ENCODE data around the gene BEND2. TPM values are rescaled to one million over a fixed set of nuclear protein-coding genes. Genes with fewer than 3 reads are reported as not detected.
"Not testable (repeated sequence)": the region's sequence is repeated elsewhere in the genome, so short reads cannot be mapped to it uniquely, and the experiment has no call there.

The BEND2 gene
- total RNA-seq: 1 to 10 TPM in 1 of 2 donors, not detected in 1; 3.9 TPM

DNA sequence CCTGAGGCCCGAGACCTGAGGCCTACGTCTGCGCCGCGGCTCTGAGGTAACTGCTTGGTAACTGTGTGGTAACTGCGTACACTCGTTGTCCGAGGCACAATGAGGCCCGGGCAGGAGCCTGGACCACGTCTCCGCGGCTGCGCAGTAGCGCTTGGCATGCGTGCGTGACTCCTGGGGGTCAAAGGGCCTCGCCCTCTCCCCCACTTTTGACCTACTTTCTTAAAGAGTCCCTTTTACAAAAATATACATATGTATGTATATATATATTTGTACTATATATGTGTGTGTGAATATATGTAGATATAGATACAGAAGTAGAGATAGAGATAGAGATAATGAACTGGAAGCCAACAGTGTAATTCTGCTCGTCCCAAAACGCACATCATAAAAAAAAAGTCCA lies at the start of gene BEND2:
BEND2 (minus strand) TSS at position 101 of the 400 bp plus-strand sequence. CDS start 136 bp downstream, outside the sequence.
- no peaks in the 10 kb centered on the region for H3K9me3 ChIP-seq
- no peak for DNase-seq (ENCODE audit: low spot score)
- no peaks in the 10 kb centered on the region for H3K36me3 ChIP-seq
- no peak within 1 kb of the TSS for H3K27ac ChIP-seq
- WGBS: 90% methylated on average over 10 of the region's 19 CpGs
- H3K27me3 ChIP-seq (replicated peaks; ENCODE audit: insufficient read depth): no peaks in the 10 kb centered on the region
- no peaks in the 10 kb centered on the region for H3K4me1 ChIP-seq (replicated peaks)
- intact Hi-C loops (cut with DNase I): no loop called here
- no peak within 1 kb of the TSS for H3K4me3 ChIP-seq
- TF ChIP-seq, protein P1, sequence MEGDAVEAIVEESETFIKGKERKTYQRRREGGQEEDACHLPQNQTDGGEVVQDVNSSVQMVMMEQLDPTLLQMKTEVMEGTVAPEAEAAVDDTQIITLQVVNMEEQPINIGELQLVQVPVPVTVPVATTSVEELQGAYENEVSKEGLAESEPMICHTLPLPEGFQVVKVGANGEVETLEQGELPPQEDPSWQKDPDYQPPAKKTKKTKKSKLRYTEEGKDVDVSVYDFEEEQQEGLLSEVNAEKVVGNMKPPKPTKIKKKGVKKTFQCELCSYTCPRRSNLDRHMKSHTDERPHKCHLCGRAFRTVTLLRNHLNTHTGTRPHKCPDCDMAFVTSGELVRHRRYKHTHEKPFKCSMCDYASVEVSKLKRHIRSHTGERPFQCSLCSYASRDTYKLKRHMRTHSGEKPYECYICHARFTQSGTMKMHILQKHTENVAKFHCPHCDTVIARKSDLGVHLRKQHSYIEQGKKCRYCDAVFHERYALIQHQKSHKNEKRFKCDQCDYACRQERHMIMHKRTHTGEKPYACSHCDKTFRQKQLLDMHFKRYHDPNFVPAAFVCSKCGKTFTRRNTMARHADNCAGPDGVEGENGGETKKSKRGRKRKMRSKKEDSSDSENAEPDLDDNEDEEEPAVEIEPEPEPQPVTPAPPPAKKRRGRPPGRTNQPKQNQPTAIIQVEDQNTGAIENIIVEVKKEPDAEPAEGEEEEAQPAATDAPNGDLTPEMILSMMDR (IDR thresholded peaks at IDR 0.05): no peak

DNA sequence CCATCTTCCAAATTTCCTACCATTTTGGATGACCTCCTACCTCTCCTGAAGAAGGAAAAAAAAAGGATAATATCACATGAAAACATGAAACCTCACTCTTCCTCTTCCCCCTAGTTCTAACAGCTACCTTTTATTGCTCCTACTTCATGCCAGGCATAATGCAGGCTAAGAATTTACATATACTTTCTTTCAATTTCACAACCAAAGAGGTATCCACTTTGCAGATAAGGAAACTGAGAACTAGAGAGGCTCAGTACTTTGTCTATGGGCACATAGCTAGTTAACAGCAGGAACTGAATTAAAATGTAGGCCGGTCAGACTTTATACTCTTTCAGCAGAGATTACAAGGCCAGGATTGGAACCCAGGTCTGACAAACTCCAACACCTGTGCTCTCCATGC lies 34.4 kb upstream of the BEND2 start:
- intact Hi-C loops (cut with DNase I): no loop called here
- 80% methylated on average over 1 of the region's 1 CpG for WGBS
- TF ChIP-seq, protein P1 (IDR thresholded peaks at IDR 0.05): no peak
- no peak for TF ChIP-seq POLR2AphosphoS5 (IDR thresholded peaks at IDR 0.05)
- no peak for TF ChIP-seq POLR2A (IDR thresholded peaks at IDR 0.05)

DNA sequence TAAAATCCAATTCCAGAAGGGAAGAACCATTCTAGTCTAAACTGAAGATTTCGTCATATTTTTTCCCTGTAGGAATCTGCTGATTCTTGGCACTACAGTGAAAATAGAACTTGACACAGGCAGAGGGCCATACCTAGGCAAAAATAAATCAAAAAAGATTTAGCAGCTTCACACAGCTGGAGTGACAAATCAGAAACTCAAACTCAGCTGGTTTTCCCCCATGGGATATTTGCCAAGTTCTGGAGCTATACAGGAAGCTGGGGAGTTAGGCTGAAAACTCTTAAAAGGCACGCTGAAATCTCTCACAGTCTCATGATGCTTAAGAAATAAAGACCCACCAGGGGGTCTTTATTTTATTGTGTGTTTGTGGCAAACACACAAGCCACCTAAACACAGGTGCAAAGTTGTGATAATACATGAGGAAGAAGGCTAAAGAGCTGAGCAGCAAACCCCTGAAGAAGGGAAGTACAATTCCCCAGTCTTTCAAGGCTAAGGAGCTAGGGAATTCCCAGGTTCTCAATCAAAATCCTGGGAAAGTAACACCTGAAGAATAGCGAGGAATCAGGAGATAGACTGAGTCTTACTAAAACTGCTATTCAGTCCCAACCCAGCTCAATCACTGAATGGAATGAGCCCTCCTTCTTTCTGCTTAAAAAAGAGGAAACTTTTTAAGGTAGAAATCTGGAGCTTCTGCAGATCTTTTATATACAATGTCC lies 32.1 kb upstream of the BEND2 start:
- DNase-seq (ENCODE audit: low spot score): no peak
- Histone ChIP-seq H3K36me3 (no peaks in the 10 kb centered on the region), H3K4me1 (replicated peaks) (no peaks in the 10 kb centered on the region), H3K27ac (no peak overlapping the region), H3K4me3 (no peak overlapping the region), H3K27me3 (replicated peaks; ENCODE audit: insufficient read depth) (no peaks in the 10 kb centered on the region), H3K9me3 (no peaks in the 10 kb centered on the region)
- intact Hi-C loops (cut with DNase I): no loop called here
- TF ChIP-seq POLR2A (IDR thresholded peaks at IDR 0.05) (no peak), POLR2AphosphoS5 (IDR thresholded peaks at IDR 0.05) (no peak)
- TF ChIP-seq, protein P1 (IDR thresholded peaks at IDR 0.05): no peak
- 45% methylated on average over 3 of the region's 3 CpGs for WGBS

More for the DNA sequence above, 34.4 kb upstream of the BEND2 start:
- Histone ChIP-seq H3K36me3 (no peaks in the 10 kb centered on the region), H3K4me1 (replicated peaks) (no peaks in the 10 kb centered on the region), H3K27ac (no peak overlapping the region), H3K9me3 (no peaks in the 10 kb centered on the region), H3K4me3 (no peak overlapping the region), H3K27me3 (replicated peaks; ENCODE audit: insufficient read depth) (no peaks in the 10 kb centered on the region)
- no peak for DNase-seq (ENCODE audit: low spot score)

GRCh38 chrX:18229646-18230045 lies 9.0 kb upstream of the BEND2 start:
- WGBS: 79% methylated on average over 8 of the region's 21 CpGs

DNA sequence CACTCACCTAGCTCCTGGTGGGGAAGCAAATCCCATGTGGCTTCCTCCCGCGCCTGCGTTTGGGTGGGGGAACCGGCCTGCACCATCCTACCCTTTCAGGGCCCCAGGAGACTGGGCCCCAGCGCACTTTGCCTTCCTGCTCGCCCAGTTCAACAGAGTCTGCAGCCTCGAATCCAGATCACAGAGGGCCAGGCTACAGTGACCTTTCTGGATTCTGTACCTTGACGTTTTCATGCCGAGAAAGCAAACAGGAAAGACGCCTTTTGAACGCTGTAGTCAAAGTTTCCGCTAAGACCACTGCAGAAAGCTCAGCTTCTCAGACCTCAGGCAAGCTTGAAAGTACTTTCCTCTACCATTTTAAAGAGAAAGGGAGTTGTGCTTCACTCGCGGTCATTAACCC lies 7.4 kb upstream of the BEND2 start:
- DNase-seq (ENCODE audit: low spot score): no peak
- intact Hi-C loops (cut with DNase I): no loop called here
- H3K27me3 ChIP-seq (replicated peaks; ENCODE audit: insufficient read depth): no peaks in the 10 kb centered on the region
- 93% methylated on average over 10 of the region's 14 CpGs for WGBS
- TF ChIP-seq POLR2AphosphoS5 (IDR thresholded peaks at IDR 0.05) (no peak), POLR2A (IDR thresholded peaks at IDR 0.05) (no peak)
- TF ChIP-seq, protein P1 (IDR thresholded peaks at IDR 0.05): no peak
- no peak overlapping the region for H3K27ac ChIP-seq
- H3K4me1 ChIP-seq (replicated peaks): no peaks in the 10 kb centered on the region
- no peak overlapping the region for H3K4me3 ChIP-seq
- H3K36me3 ChIP-seq: no peaks in the 10 kb centered on the region
- no peaks in the 10 kb centered on the region for H3K9me3 ChIP-seq

More at GRCh38 chrX:18229646-18230045, 9.0 kb upstream of the BEND2 start:
- DNase-seq (ENCODE audit: low spot score); H3K27me3 ChIP-seq (replicated peaks; ENCODE audit: insufficient read depth); H3K9me3 ChIP-seq; H3K27ac ChIP-seq; H3K4me1 ChIP-seq (replicated peaks); intact Hi-C loops (cut with DNase I); H3K4me3 ChIP-seq; H3K36me3 ChIP-seq: not testable (repeated sequence)
